ENCODE measurements around the gene VAC14.

VAC14 gene

DNA sequence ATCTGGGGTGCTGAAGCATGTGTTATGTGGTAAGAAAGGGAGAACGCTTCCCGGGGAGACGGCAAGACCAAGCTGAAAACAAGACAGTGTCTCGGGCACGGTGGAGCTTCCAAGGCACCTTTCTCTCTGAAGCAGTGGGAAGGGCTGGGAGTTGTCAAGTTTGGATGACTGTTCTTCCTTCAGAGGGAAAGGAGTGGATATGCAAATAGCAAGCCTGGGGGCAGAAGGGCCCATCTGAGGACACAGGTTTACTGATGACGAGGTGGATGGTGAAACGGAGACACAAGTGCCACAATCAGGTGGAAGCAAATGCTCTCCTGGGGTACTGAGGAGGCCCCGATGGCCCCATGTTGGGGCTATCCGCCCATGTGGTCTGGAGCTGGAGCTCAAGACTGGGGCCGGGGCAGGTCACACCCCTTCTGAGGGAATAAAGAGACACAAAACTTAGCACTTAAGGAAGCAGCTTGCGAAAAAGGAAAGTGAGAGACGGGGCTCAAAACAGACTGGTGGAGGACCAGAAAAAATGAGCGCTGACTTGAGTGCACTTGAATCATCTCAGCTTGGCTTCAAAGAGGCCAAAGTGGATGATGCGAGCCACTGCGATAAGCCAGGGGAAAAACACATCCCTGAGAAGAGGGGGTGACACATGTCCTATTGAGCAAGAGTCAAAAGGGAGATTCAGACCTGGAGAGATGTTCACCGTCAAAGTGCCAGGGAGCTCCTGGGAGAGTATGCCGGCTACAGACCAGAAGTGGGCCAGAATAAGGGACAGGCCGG lies 80.3 kb downstream of the VAC14 start:
- peak; percentile 52 for DNase-seq (ENCODE audit: low read depth)
- H3K4me3 ChIP-seq (ENCODE audit: low read length): no peak overlapping the region
- TF ChIP-seq, protein P1, sequence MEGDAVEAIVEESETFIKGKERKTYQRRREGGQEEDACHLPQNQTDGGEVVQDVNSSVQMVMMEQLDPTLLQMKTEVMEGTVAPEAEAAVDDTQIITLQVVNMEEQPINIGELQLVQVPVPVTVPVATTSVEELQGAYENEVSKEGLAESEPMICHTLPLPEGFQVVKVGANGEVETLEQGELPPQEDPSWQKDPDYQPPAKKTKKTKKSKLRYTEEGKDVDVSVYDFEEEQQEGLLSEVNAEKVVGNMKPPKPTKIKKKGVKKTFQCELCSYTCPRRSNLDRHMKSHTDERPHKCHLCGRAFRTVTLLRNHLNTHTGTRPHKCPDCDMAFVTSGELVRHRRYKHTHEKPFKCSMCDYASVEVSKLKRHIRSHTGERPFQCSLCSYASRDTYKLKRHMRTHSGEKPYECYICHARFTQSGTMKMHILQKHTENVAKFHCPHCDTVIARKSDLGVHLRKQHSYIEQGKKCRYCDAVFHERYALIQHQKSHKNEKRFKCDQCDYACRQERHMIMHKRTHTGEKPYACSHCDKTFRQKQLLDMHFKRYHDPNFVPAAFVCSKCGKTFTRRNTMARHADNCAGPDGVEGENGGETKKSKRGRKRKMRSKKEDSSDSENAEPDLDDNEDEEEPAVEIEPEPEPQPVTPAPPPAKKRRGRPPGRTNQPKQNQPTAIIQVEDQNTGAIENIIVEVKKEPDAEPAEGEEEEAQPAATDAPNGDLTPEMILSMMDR (IDR thresholded peaks at IDR 0.05; ENCODE audit: insufficient read depth, low read depth, low read length, missing control alignments): no peak

DNA sequence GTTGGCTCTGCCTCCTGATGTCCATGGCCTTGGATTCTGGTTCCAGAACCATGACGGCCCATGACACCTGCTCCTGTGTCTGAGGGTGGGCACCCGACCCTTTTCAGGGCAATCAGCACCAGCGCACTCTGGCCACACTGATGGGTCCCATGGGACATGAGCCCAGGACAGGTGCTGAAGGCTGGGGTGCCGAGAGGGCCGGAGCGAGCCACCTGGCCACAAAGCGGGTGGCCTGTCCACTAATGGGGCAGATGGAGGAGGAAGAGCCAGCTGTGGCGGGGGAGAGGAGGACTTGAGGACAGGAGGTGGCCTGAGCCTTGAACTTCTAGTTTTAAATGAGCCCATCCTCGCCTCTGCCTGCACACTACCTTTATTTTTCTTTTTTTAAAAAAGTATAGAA lies 83.9 kb downstream of the VAC14 start:
- H3K4me3 ChIP-seq (ENCODE audit: low read length): no peak overlapping the region
- TF ChIP-seq, protein P1 (IDR thresholded peaks at IDR 0.05; ENCODE audit: insufficient read depth, low read depth, low read length, missing control alignments): no peak
- no peak for DNase-seq (ENCODE audit: low read depth)

DNA sequence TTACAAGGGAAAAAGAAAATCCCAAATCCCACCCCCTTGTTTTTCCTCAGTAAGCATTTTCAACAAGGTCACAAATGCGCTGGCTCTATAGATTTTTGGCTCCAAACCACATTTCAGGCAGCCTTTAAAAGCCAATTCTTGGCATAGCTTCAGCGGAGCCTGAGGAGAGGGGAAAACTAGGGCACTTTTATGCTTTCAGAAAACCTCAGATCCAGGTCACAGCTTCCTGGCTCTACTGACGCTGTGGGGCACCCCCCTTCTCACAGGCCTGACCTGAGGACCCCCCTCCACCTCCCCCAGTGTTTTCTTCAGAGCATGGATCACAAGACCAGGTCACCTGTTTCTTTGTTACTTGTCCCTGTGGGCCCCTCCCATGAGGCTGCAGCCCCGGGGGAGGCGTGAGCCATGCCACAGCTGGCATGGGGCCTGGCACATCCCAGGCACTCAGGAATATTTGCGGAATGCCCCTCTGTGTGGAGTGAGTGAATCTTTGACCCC lies 85.0 kb downstream of the VAC14 start:
- TF ChIP-seq, protein P1 (IDR thresholded peaks at IDR 0.05; ENCODE audit: insufficient read depth, low read depth, low read length, missing control alignments): no peak
- DNase-seq (ENCODE audit: low read depth): no peak
- no peak overlapping the region for H3K4me3 ChIP-seq (ENCODE audit: low read length)

DNA sequence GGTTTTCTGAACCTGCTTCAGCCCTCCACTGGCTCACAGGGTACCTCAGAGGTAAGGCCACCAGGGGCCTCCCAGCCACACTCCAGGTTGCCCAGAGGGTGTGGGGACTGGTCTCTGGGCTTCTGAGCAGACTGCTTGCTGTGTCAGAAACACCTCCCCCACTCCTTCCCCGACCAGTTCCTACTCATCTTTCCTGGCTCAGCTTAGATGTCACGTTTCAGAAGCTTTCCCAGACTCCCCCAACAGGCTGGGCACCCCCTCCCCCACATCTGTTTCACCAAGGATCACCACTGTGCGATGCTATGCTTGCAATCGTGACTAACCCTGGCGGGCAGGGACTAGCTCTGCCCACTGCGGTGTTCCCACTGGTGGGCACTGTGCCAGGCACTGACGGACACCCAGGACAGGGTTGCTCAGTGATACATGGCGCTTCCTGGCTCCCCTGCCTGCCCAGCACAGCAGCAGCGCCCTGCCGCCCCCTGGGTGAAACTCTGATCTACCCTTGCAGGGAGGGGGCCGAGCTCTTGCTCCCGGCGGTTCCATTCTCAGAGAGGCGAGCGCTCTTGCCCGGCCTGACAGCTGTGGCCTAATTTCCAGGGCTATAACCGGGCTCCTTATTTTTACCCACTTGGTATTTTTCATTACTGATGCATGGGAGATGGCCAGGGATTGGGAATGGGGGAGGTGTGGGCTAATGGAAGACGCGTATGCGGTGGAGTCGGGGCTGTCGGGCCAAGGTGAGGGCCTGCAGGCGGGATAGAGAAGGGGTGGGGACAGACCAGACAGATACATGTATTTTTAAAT lies 85.7 kb downstream of the VAC14 start:
- H3K4me3 ChIP-seq (ENCODE audit: low read length): no peak overlapping the region
- DNase-seq (ENCODE audit: low read depth): peak; percentile 100

DNA sequence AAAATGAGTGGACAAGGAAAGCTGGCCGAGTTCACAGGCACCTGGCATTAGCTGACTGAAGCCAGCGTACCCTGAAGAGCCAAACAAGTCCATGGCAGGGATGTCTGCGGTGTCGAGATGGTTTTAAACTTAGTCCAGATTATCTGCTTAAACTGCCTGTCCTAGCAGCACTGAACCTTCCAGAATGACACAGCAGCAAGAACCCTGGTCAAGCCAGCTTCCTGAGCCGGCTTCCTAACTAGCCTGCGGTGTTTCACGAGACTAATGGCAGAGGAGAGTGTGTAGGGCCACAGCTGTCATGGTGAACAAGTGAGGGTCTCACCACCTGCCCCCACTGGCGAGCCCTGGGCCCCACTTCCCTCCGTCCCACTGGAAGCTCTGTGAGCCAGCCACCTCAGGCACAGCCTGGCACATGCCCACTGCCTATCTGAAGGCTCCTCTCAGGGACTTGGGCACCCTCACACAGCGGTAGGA lies 86.3 kb downstream of the VAC14 start:
- no peak for DNase-seq (ENCODE audit: low read depth)
- TF ChIP-seq, protein P1 (IDR thresholded peaks at IDR 0.05; ENCODE audit: insufficient read depth, low read depth, low read length, missing control alignments): no peak
- H3K4me3 ChIP-seq (ENCODE audit: low read length): no peak overlapping the region

More for the DNA sequence above, 85.7 kb downstream of the VAC14 start:
- TF ChIP-seq, protein P1 (IDR thresholded peaks at IDR 0.05; ENCODE audit: insufficient read depth, low read depth, low read length, missing control alignments): peak; percentile 30

DNA sequence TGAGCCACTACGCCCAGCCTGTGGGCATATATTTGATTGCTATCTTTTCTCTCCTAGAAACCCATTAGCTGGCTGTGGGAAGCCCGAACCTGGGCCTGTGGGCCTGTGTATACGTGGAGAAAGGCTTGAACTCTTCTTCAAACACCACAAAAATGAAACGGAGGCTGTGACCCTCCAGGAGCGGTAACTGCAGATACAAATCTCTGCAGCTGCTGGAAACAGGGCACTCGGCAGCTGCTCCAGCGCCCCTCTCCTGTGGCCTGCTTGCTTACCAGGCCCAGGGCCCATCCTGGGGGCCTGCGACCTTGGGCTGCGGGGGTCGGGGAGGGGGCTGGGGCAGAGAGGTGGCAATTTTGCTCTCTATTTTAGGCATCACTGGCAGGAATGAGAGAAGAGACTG lies 87.1 kb downstream of the VAC14 start:
- TF ChIP-seq, protein P1 (IDR thresholded peaks at IDR 0.05; ENCODE audit: insufficient read depth, low read depth, low read length, missing control alignments): no peak
- no peak for DNase-seq (ENCODE audit: low read depth)
- H3K4me3 ChIP-seq (ENCODE audit: low read length): no peak overlapping the region

All from epithelial cell of esophagus (primary cell).